ENCODE measurements around the gene TYRP1. TPM values are rescaled to one million over a fixed set of nuclear protein-coding genes. Genes with fewer than 3 reads are reported as not detected.

TYRP1 gene, protein sequence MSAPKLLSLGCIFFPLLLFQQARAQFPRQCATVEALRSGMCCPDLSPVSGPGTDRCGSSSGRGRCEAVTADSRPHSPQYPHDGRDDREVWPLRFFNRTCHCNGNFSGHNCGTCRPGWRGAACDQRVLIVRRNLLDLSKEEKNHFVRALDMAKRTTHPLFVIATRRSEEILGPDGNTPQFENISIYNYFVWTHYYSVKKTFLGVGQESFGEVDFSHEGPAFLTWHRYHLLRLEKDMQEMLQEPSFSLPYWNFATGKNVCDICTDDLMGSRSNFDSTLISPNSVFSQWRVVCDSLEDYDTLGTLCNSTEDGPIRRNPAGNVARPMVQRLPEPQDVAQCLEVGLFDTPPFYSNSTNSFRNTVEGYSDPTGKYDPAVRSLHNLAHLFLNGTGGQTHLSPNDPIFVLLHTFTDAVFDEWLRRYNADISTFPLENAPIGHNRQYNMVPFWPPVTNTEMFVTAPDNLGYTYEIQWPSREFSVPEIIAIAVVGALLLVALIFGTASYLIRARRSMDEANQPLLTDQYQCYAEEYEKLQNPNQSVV
- total RNA-seq: not detected in 2 replicates

DNA sequence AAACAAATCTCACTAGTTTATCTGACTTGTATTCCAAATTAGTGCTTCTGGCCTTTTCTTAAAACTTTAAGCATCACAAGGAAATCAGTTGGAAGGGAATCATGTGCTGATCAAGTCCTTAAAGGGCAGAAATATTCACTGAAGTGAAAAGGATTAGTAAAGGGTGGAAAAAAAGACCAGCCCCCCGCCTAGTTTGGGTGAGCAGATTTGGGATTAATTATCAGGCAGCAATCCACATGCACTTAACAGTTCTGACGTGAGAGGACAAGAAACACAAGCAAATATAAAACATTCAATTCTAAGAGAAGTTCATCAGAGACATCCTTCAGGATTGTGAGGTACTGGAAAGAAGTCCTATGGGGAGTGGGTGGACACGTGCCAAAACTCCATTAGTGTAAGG is at the start of gene TYRP1:
TSS of gene TYRP1 (plus strand) at position 245 of the 400 bp plus-strand sequence. CDS start 612 bp downstream, outside the sequence.

Other genes starting within 250 kb of the TYRP1 start
- 54.4 and 62.1 TPM in 2 replicates for gene LURAP1L, start 81.6 kb downstream of the TYRP1 start, total RNA-seq

All from bronchial smooth muscle cell (primary cell).